ENCODE data around the gene CSNK1G1. TPM values are rescaled to one million over a fixed set of nuclear protein-coding genes. Genes with fewer than 3 reads are reported as not detected.

Gene CSNK1G1
- total RNA-seq, 1 donor from 2014 or later: 23.5 TPM

DNA sequence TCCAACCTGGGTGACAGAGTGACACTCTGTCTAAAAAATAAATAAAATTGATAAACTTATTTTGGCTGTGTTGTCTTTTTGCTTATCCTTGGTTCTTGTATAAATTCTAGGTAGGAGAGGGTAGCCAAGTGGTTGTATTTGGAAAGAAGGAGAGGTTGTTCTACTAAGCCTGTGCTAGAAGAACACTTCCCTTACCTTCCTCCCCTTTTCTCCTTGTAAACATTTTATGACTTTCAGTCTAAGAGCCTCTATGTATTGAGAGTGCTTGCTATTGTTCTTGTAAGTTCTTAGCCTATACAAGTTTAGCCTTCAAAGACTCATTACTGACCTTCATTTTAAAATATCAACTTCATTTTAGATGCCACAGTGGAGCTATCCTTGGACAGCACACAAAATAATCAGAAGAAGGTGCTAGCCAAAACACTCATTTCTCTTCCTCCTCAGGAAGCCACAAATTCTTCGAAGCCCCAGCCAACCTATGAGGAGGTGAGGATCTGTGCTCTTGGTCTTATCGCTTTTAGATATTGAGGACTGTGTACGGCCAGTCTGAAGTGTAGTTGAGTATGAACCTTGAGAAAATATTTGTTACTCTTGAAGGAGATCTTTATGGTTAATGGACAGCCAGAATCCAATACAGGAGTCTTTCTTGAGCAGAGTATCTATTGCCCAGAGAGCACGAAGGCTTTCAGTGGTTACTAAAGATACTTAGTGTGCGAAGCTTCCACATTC lies 238.1 kb downstream of the CSNK1G1 start:
- no peak for DNase-seq (ENCODE audit: low read depth)
- Histone ChIP-seq H3K27me3 (ENCODE audit: control insufficient read depth, insufficient read depth, low read length) (no peaks in the 10 kb centered on the region), H3K36me3 (ENCODE audit: control insufficient read depth, insufficient read depth, low read length) (peaks cover 2% of the 10 kb centered on the region), H3K4me3 (ENCODE audit: low read depth, low read length) (no peak overlapping the region)
- TF ChIP-seq, protein P1, sequence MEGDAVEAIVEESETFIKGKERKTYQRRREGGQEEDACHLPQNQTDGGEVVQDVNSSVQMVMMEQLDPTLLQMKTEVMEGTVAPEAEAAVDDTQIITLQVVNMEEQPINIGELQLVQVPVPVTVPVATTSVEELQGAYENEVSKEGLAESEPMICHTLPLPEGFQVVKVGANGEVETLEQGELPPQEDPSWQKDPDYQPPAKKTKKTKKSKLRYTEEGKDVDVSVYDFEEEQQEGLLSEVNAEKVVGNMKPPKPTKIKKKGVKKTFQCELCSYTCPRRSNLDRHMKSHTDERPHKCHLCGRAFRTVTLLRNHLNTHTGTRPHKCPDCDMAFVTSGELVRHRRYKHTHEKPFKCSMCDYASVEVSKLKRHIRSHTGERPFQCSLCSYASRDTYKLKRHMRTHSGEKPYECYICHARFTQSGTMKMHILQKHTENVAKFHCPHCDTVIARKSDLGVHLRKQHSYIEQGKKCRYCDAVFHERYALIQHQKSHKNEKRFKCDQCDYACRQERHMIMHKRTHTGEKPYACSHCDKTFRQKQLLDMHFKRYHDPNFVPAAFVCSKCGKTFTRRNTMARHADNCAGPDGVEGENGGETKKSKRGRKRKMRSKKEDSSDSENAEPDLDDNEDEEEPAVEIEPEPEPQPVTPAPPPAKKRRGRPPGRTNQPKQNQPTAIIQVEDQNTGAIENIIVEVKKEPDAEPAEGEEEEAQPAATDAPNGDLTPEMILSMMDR (IDR thresholded peaks at IDR 0.05; ENCODE audit: insufficient read depth, low read length, poor library complexity, severe bottlenecking): no peak

Other genes with a start within 250 kb of the CSNK1G1 start
- gene SNX22, start 204.4 kb downstream of the CSNK1G1 start, total RNA-seq: 0.14 and 1.0 TPM in 2 replicates
- gene PPIB, start 193.2 kb downstream of the CSNK1G1 start, total RNA-seq: 707 and 736 TPM in 2 replicates
- 2.6 and 8.4 TPM in 2 replicates for gene PCLAF, start 25.3 kb upstream of the CSNK1G1 start, total RNA-seq
- 12.3 and 15.0 TPM in 2 replicates for gene TRIP4, start 31.7 kb upstream of the CSNK1G1 start, total RNA-seq
- 18.4 and 19.0 TPM in 2 replicates for gene ZNF609, start 104.4 kb upstream of the CSNK1G1 start, total RNA-seq